Kidney (tissue), 14 donors: ENCODE data around the gene ADGRD1. TPM values are rescaled to one million over a fixed set of nuclear protein-coding genes. Genes with fewer than 3 reads are reported as not detected.
"Not testable (repeated sequence)": the region's sequence is repeated elsewhere in the genome, so short reads cannot be mapped to it uniquely, and the experiment has no call there.

ENCODE experiments used
- DNase-seq, 5 donors: peaks; one replicate each; pipeline ENCODE4 v3.0.0-alpha.2; 2013 to 2020
- FAIRE-seq: peaks from 2 replicates; lab custom pipeline; 2012; peaks lifted over from hg19 to GRCh38; lab: Jason Lieb, UNC
- H3K27ac ChIP-seq, 2 donors: one replicate each; pipeline ENCODE4 v1.7.0; 2013; ENCODE audit warnings: low read depth in 2 of 2, low read length in 2 of 2, inconsistent platforms in 1 of 2
- H3K27me3 ChIP-seq: one replicate; pipeline ENCODE4 v1.7.1; 2013; ENCODE audit warnings: low read length, inconsistent platforms; ENCODE audit not compliant: control insufficient read depth, insufficient read depth
- H3K36me3 ChIP-seq, 3 donors: one replicate each; pipeline versions ENCODE4 v1.7.0 to v1.7.1; 2013; ENCODE audit warnings: low read length in 3 of 3, control low read depth in 1 of 3, inconsistent platforms in 1 of 3; ENCODE audit not compliant: insufficient read depth in 3 of 3, control insufficient read depth in 2 of 3
- H3K4me1 ChIP-seq, 3 donors: one replicate each; pipeline versions ENCODE4 v1.7.0 to v1.7.1; 2013; ENCODE audit warnings: low read length in 3 of 3, inconsistent platforms in 1 of 3, low read depth in 1 of 3; ENCODE audit not compliant: control insufficient read depth in 2 of 3, insufficient read depth in 2 of 3
- H3K4me3 ChIP-seq, 3 donors: one replicate each; pipeline versions ENCODE4 v1.7.0 to v1.8.1; 2013; ENCODE audit warnings: low read length in 3 of 3, control low read depth in 1 of 3, inconsistent platforms in 1 of 3
- H3K9ac ChIP-seq, 3 donors: one replicate each; pipeline versions ENCODE4 v1.7.0 to v1.7.1; 2013; ENCODE audit warnings: low read length in 3 of 3, control low read depth in 1 of 3, inconsistent platforms in 1 of 3
- H3K9me3 ChIP-seq, 3 donors: one replicate each; pipeline versions ENCODE4 v1.7.0 to v1.7.1; 2013; ENCODE audit warnings: low read length in 3 of 3, control low read depth in 1 of 3, inconsistent platforms in 1 of 3; ENCODE audit not compliant: control insufficient read depth in 2 of 3, insufficient read depth in 1 of 3
- CTCF ChIP-seq: IDR thresholded peaks from 3 replicates; pipeline ENCODE4 v1.5.1; 2012; ENCODE audit warnings: mild to moderate bottlenecking, moderate library complexity, borderline replicate concordance; ENCODE audit not compliant: insufficient read depth; ENCODE audit errors: extremely low read depth
- intact Hi-C: fragments of 100-400 bp; cut with DNase I; formaldehyde crosslinking; loops from one replicate; pipeline ENCODE4 v1.11.1; 2022
- polyA plus RNA-seq: library from polyadenylated mRNA; stranded (reverse); fragments of 350-450 nt; fragmentation: Illumina TruSeq; extraction: RNeasy Lipid Tissue Mini Kit (QIAGEN cat#74804); gene quantifications from one replicate; pipeline ENCODE4 v1.2.3, GENCODE V29; 2014; ENCODE audit warnings: low read depth, low replicate concordance; ENCODE audit not compliant: insufficient read depth
- total RNA-seq: library from RNA; stranded (reverse); fragmentation: NEBNext Ultra II Directional; extraction: Animal tissue kit (Norgen Biotek cat#: 25700); gene quantifications from one replicate; pipeline ENCODE4 v1.2.1, GENCODE V29; 2021
- donor health status: control.
- donor health status: control.
- donor health status: control.
- donor health status: control.
- donor health status: control.
- donor health status: DM: yes; HTN: yes; CAD: no.
- donor health status: Normal renal cell carcinoma (clear cell type).

ADGRD1 gene
- total and polyA plus RNA-seq, 2 donors from 2014 or later = 1.7 to 6.7 TPM

- no peak overlapping the region for H3K4me3 ChIP-seq
- no peak overlapping the region for H3K27ac ChIP-seq
- H3K9ac ChIP-seq = no peak overlapping the region
- H3K36me3 ChIP-seq = no peaks in the 10 kb centered on the region
- TF ChIP-seq CTCF = no peak
- FAIRE-seq (no peak), DNase-seq (peak in 2 of 5 donors; percentile 9 to 54)
- intact Hi-C loops = no loop called here
- no peaks in the 10 kb centered on the region for H3K9me3 ChIP-seq
- no peaks in the 10 kb centered on the region for H3K4me1 ChIP-seq
- no peaks in the 10 kb centered on the region for H3K27me3 ChIP-seq
These were observed 171.0 kb downstream of the ADGRD1 start for GRCh38 chr12:131124487-131125280.

- intact Hi-C loops = no loop called here
- DNase-seq = no peak
- FAIRE-seq = no peak
- H3K9me3 ChIP-seq = no peaks in the 10 kb centered on the region
- no peaks in the 10 kb centered on the region for H3K36me3 ChIP-seq
- H3K4me3 ChIP-seq = no peak overlapping the region
- H3K27me3 ChIP-seq = no peaks in the 10 kb centered on the region
- H3K9ac ChIP-seq = no peak overlapping the region
- no peak overlapping the region for H3K27ac ChIP-seq
- no peaks in the 10 kb centered on the region for H3K4me1 ChIP-seq
- no peak for TF ChIP-seq CTCF
These were observed 173.0 kb downstream of the ADGRD1 start for GRCh38 chr12:131126662-131127173.

- H3K4me3 ChIP-seq = no peak overlapping the region
- intact Hi-C loops = no loop called here
- H3K27ac ChIP-seq = no peak overlapping the region
- H3K9me3 ChIP-seq = no peaks in the 10 kb centered on the region
- H3K4me1 ChIP-seq = peaks cover 0 to 3% (median 0%) of the 10 kb centered on the region in 3 donors
- H3K27me3 ChIP-seq = no peaks in the 10 kb centered on the region
- H3K9ac ChIP-seq = no peak overlapping the region
- DNase-seq (peak in 1 of 5 donors; percentile 5), FAIRE-seq (no peak)
- H3K36me3 ChIP-seq = no peaks in the 10 kb centered on the region
- TF ChIP-seq CTCF = no peak
These were observed 174.8 kb downstream of the ADGRD1 start for GRCh38 chr12:131128556-131128955.

- H3K4me1 ChIP-seq, intact Hi-C loops, H3K9ac ChIP-seq, H3K27me3 ChIP-seq, H3K27ac ChIP-seq, DNase-seq, FAIRE-seq, H3K9me3 ChIP-seq, H3K36me3 ChIP-seq, H3K4me3 ChIP-seq: not testable (repeated sequence)
These were observed 175.4 kb downstream of the ADGRD1 start for GRCh38 chr12:131128966-131129619.
